Subcutaneous adipose tissue (tissue), 4 donors: ENCODE results near the gene LSM8. TPM values are rescaled to one million over a fixed set of nuclear protein-coding genes. Genes with fewer than 3 reads are reported as not detected.

Source experiments
- total RNA-seq, 4 donors: library from RNA; depleted of rRNA; stranded (reverse); fragments of >200 nt; gene quantifications; one replicate each; pipeline ENCODE4 v1.1.0, GENCODE V29; 2016
- TF ChIP-seq, protein P1 (sequence below): fragments of 450-650 bp; IDR thresholded peaks from one replicate; pipeline ENCODE4 v1.5.1; 2016; ENCODE audit warnings: low read depth, mild to moderate bottlenecking, control low read depth, antibody characterized with exemption, moderate library complexity

The LSM8 gene
- total RNA-seq, 4 donors from 2014 or later = 33.0 to 40.1 (median 38.4) TPM

DNA sequence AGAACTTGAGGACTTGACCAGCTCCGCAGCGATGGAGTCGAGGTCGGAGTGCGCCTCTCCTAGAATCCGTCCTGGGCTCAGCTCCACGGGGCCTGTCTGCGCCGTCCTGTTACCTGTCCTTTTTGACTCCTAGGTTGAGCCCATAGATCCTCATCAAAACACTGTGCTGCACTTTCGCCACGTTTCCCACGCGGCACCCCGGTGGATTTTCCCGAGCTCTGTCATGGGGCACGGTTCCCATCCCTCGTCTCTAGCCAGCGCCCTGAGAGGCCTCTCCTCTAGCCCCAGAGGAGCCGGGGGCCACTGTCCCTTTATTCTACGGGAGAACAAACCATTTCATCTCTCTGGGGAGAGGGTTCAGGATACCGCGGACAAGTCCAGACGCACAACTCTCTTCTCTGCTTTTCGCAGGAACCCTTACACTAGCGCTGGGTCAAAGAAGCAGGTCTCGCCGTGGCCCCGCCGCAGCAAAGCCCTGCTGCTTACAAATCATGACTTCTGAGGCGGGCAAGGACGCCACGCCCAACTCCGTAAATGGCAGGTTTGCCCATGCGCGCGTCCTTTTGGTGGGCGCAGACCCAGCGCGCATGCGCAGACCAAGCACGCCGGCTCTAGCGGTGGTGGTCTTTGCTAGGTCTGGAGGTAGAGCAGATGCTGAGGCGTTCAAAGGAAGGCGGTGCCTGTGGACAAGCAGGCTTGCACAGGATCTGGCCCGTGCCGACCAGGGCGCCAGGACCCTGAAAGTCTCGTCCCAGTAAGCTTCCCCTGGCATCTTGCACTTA lies 30.3 kb downstream of the LSM8 start:
- TF ChIP-seq, protein P1, sequence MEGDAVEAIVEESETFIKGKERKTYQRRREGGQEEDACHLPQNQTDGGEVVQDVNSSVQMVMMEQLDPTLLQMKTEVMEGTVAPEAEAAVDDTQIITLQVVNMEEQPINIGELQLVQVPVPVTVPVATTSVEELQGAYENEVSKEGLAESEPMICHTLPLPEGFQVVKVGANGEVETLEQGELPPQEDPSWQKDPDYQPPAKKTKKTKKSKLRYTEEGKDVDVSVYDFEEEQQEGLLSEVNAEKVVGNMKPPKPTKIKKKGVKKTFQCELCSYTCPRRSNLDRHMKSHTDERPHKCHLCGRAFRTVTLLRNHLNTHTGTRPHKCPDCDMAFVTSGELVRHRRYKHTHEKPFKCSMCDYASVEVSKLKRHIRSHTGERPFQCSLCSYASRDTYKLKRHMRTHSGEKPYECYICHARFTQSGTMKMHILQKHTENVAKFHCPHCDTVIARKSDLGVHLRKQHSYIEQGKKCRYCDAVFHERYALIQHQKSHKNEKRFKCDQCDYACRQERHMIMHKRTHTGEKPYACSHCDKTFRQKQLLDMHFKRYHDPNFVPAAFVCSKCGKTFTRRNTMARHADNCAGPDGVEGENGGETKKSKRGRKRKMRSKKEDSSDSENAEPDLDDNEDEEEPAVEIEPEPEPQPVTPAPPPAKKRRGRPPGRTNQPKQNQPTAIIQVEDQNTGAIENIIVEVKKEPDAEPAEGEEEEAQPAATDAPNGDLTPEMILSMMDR = no peak

DNA sequence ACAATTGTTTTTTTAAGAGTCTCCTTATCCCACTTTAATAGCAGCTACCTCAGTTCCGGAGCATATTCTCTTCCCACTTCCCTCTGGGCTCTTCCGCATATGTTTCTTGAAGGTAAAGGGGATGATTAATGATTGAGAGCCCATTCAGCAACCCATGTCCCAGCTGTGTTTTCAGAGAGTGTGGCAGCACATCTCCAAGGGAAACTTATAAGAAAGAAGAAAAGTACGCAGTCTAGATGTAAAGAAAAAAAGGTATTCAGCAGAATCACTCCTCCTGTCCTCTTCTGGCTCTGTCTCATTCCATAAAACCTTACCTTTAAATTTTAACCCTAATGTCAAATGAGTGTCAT lies 30.8 kb downstream of the LSM8 start:
- TF ChIP-seq, protein P1 = no peak

DNA sequence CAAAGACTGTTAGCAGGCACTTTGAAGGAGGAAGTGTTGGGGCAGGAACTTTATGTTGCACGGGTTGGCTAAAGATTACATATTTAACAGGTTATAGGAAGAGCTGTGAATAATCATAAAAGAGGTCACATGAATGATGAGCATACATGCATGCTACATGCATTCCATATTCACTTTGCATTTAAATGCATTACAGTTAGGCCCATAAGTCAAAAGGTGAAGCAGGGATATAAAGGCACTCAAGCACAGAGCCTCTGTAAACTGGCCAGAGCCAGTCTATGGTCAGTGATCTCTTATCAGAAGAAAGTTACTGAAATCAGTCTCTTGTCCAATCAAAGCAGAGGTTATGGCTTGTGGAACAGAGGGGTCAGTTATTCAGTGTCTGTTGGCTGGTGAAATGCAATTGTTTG lies 33.3 kb downstream of the LSM8 start:
- TF ChIP-seq, protein P1 = no peak

DNA sequence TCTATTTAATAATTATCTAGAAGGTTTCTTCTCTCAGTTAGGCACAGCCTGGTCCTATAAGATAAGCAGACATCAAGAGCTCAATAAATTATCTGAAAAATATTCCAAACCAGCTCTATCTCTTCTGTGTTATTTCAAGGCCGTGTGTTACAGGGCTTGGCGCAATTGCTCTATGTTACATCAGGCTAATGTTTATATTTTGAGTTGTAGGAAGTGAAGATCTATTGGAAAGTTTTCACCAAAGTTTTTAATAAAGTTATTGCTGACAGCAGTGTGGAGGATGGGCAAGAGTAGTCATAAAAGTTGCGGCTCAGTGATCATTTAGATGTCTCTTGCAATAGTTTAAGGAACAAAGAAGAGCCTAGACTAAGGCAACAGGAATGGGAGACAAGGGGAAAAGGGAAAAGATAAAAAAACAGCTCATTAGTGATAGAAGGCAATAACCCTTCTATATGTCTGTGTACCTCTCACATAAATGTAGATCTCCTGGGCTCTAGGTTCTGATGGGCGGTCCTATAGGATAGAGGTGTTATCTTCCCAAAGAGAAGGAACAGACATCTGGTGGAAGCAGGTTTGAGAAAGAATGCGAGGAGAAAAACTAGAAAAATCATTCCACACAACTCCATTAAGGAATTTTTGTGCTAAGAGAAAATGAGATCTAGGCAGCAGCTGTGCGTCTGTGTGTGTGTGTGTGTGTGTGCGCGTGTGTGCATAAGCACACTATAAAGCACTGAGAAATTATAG lies 34.6 kb downstream of the LSM8 start:
- TF ChIP-seq, protein P1 = no peak

DNA sequence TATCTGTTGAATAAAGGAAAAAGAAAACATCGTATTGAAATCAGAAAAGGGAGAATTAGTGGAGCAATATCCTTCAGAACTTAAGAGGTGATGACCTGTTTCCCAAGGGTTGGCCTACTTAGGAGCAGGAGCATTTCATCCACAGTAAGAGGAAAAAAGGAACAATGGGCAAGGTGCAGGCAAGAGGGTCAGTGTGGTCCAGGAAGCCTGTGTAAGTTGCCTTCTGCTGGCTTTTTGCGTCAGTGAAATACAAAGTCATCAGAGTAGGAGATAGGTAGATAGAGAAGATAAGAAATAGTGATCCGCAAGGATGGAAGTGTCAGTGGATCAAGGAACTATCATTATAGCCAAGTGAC lies 35.2 kb downstream of the LSM8 start:
- TF ChIP-seq, protein P1 = no peak

DNA sequence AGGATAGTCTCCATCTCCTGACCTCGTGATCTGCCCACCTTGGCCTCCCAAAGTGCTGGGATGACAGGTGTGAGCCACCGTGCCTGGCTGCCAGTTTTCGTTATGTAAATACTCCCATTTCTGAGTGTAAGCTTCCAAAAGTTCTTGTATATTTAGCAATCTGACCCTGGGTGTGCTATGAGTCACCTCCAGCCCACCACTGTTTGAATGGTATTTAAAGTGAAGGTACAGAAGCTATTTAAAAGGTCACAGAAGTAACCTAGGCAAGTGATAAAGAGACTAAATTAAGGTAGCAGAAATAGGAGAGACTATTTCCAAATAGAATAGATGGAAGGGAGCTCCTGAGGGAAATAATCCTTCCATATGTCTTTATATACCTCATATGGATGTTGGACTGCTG lies 36.6 kb downstream of the LSM8 start:
- TF ChIP-seq, protein P1 = no peak

DNA sequence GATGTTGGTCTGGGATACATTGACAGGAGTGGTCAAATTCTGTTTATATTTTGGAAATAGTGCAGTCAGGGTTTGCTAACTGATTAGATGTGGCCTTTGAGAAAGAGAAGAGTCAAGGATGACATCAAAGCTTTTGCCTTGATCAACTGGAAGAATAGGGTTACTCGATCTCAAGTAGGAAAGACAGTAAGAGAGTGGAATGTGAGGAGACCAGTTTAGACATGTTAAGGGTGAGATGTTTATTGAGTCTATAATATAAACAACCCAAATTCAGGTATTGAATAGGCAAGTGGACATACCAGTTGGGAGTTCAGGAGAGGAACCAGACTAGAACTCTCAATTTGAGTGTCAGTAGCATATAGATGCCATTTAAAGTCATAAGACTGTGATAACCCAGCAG lies 38.6 kb downstream of the LSM8 start:
- TF ChIP-seq, protein P1 = no peak
